Measurements from ENCODE around the gene PBX1.

The PBX1 gene

GRCh38 chr1:164667001-164667400, 108.0 kb downstream of the PBX1 start:
- H3K4me1 ChIP-seq (ENCODE audit: insufficient read depth, low read length), result peaks cover 43% of the 10 kb centered on the region
- no peaks in the 10 kb centered on the region for H3K9me3 ChIP-seq (ENCODE audit: low read length)
- no peaks in the 10 kb centered on the region for H3K36me3 ChIP-seq (ENCODE audit: insufficient read depth, low read length)
- H3K4me3 ChIP-seq (ENCODE audit: low read depth in 1 of 2, low read length in 2 of 2), result no peak overlapping the region
- H3K27ac ChIP-seq (ENCODE audit: low read depth, low read length), result no peak overlapping the region
- H3K27me3 ChIP-seq (ENCODE audit: control insufficient read depth in 1 of 2, insufficient read depth in 2 of 2, low read length in 2 of 2), result no peaks in the 10 kb centered on the region
- H3K9ac ChIP-seq (ENCODE audit: low read length), result no peak overlapping the region

GRCh38 chr1:164667600-164667999, 108.6 kb downstream of the PBX1 start:
- Histone ChIP-seq H3K36me3 (ENCODE audit: insufficient read depth, low read length) (no peaks in the 10 kb centered on the region), H3K27me3 (ENCODE audit: control insufficient read depth in 1 of 2, insufficient read depth in 2 of 2, low read length in 2 of 2) (no peaks in the 10 kb centered on the region), H3K27ac (ENCODE audit: low read depth, low read length) (no peak overlapping the region), H3K4me1 (ENCODE audit: insufficient read depth, low read length) (peaks cover 41% of the 10 kb centered on the region), H3K9me3 (ENCODE audit: low read length) (no peaks in the 10 kb centered on the region), H3K9ac (ENCODE audit: low read length) (no peak overlapping the region), H3K4me3 (ENCODE audit: low read depth in 1 of 2, low read length in 2 of 2) (no peak overlapping the region)

- no peak overlapping the region for H3K9ac ChIP-seq (ENCODE audit: low read length)
- no peak overlapping the region for H3K27ac ChIP-seq (ENCODE audit: low read depth, low read length)
- H3K4me3 ChIP-seq (ENCODE audit: low read depth in 1 of 2, low read length in 2 of 2), result no peak overlapping the region
- H3K4me1 ChIP-seq (ENCODE audit: insufficient read depth, low read length), result peaks cover 39% of the 10 kb centered on the region
- no peaks in the 10 kb centered on the region for H3K27me3 ChIP-seq (ENCODE audit: control insufficient read depth in 1 of 2, insufficient read depth in 2 of 2, low read length in 2 of 2)
- H3K9me3 ChIP-seq (ENCODE audit: low read length), result no peaks in the 10 kb centered on the region
- no peaks in the 10 kb centered on the region for H3K36me3 ChIP-seq (ENCODE audit: insufficient read depth, low read length)
Measured at GRCh38 chr1:164668491-164669400, 109.8 kb downstream of the PBX1 start.

GRCh38 chr1:164670026-164670425, 111.0 kb downstream of the PBX1 start:
- Histone ChIP-seq H3K36me3 (ENCODE audit: insufficient read depth, low read length) (no peaks in the 10 kb centered on the region), H3K27ac (ENCODE audit: low read depth, low read length) (no peak overlapping the region), H3K4me1 (ENCODE audit: insufficient read depth, low read length) (peaks cover 38% of the 10 kb centered on the region), H3K9me3 (ENCODE audit: low read length) (no peaks in the 10 kb centered on the region), H3K4me3 (ENCODE audit: low read depth in 1 of 2, low read length in 2 of 2) (no peak overlapping the region), H3K27me3 (ENCODE audit: control insufficient read depth in 1 of 2, insufficient read depth in 2 of 2, low read length in 2 of 2) (no peaks in the 10 kb centered on the region), H3K9ac (ENCODE audit: low read length) (no peak overlapping the region)

- Histone ChIP-seq H3K27me3 (ENCODE audit: control insufficient read depth in 1 of 2, insufficient read depth in 2 of 2, low read length in 2 of 2) (no peaks in the 10 kb centered on the region), H3K27ac (ENCODE audit: low read depth, low read length) (no peak overlapping the region), H3K9me3 (ENCODE audit: low read length) (no peaks in the 10 kb centered on the region), H3K4me3 (ENCODE audit: low read depth in 1 of 2, low read length in 2 of 2) (no peak overlapping the region), H3K4me1 (ENCODE audit: insufficient read depth, low read length) (peaks cover 38% of the 10 kb centered on the region), H3K36me3 (ENCODE audit: insufficient read depth, low read length) (no peaks in the 10 kb centered on the region), H3K9ac (ENCODE audit: low read length) (no peak overlapping the region)
Measured at GRCh38 chr1:164670786-164671185, 111.8 kb downstream of the PBX1 start.

GRCh38 chr1:164671323-164671965, 112.5 kb downstream of the PBX1 start:
- Histone ChIP-seq H3K27me3 (ENCODE audit: control insufficient read depth in 1 of 2, insufficient read depth in 2 of 2, low read length in 2 of 2) (no peaks in the 10 kb centered on the region), H3K36me3 (ENCODE audit: insufficient read depth, low read length) (no peaks in the 10 kb centered on the region), H3K9me3 (ENCODE audit: low read length) (no peaks in the 10 kb centered on the region), H3K27ac (ENCODE audit: low read depth, low read length) (no peak overlapping the region), H3K9ac (ENCODE audit: low read length) (no peak overlapping the region), H3K4me1 (ENCODE audit: insufficient read depth, low read length) (peaks cover 41% of the 10 kb centered on the region), H3K4me3 (ENCODE audit: low read depth in 1 of 2, low read length in 2 of 2) (no peak overlapping the region)

GRCh38 chr1:164671966-164672571, 113.1 kb downstream of the PBX1 start:
- Histone ChIP-seq H3K27ac (ENCODE audit: low read depth, low read length) (no peak overlapping the region), H3K36me3 (ENCODE audit: insufficient read depth, low read length) (no peaks in the 10 kb centered on the region), H3K9ac (ENCODE audit: low read length) (no peak overlapping the region), H3K4me3 (ENCODE audit: low read depth in 1 of 2, low read length in 2 of 2) (no peak overlapping the region), H3K9me3 (ENCODE audit: low read length) (no peaks in the 10 kb centered on the region), H3K27me3 (ENCODE audit: control insufficient read depth in 1 of 2, insufficient read depth in 2 of 2, low read length in 2 of 2) (no peaks in the 10 kb centered on the region), H3K4me1 (ENCODE audit: insufficient read depth, low read length) (peaks cover 37% of the 10 kb centered on the region)

GRCh38 chr1:164672588-164672987, 113.6 kb downstream of the PBX1 start:
- Histone ChIP-seq H3K4me3 (ENCODE audit: low read depth in 1 of 2, low read length in 2 of 2) (no peak overlapping the region), H3K27me3 (ENCODE audit: control insufficient read depth in 1 of 2, insufficient read depth in 2 of 2, low read length in 2 of 2) (no peaks in the 10 kb centered on the region), H3K27ac (ENCODE audit: low read depth, low read length) (no peak overlapping the region), H3K4me1 (ENCODE audit: insufficient read depth, low read length) (peaks cover 39% of the 10 kb centered on the region), H3K9ac (ENCODE audit: low read length) (no peak overlapping the region), H3K36me3 (ENCODE audit: insufficient read depth, low read length) (peaks cover 3% of the 10 kb centered on the region), H3K9me3 (ENCODE audit: low read length) (no peaks in the 10 kb centered on the region)

GRCh38 chr1:164673584-164674214, 114.7 kb downstream of the PBX1 start:
- Histone ChIP-seq H3K36me3 (ENCODE audit: insufficient read depth, low read length) (peaks cover 9% of the 10 kb centered on the region), H3K27ac (ENCODE audit: low read depth, low read length) (no peak overlapping the region), H3K27me3 (ENCODE audit: control insufficient read depth in 1 of 2, insufficient read depth in 2 of 2, low read length in 2 of 2) (no peaks in the 10 kb centered on the region), H3K9me3 (ENCODE audit: low read length) (no peaks in the 10 kb centered on the region), H3K9ac (ENCODE audit: low read length) (no peak overlapping the region), H3K4me3 (ENCODE audit: low read depth in 1 of 2, low read length in 2 of 2) (no peak overlapping the region), H3K4me1 (ENCODE audit: insufficient read depth, low read length) (peaks cover 46% of the 10 kb centered on the region)

GRCh38 chr1:164675342-164675904, 116.4 kb downstream of the PBX1 start:
- no peak overlapping the region for H3K27ac ChIP-seq (ENCODE audit: low read depth, low read length)
- peaks cover 39% of the 10 kb centered on the region for H3K4me1 ChIP-seq (ENCODE audit: insufficient read depth, low read length)
- peaks cover 9% of the 10 kb centered on the region for H3K36me3 ChIP-seq (ENCODE audit: insufficient read depth, low read length)
- no peaks in the 10 kb centered on the region for H3K27me3 ChIP-seq (ENCODE audit: control insufficient read depth in 1 of 2, insufficient read depth in 2 of 2, low read length in 2 of 2)
- H3K4me3 ChIP-seq (ENCODE audit: low read depth in 1 of 2, low read length in 2 of 2), result no peak overlapping the region
- no peak overlapping the region for H3K9ac ChIP-seq (ENCODE audit: low read length)
- no peaks in the 10 kb centered on the region for H3K9me3 ChIP-seq (ENCODE audit: low read length)

GRCh38 chr1:164678136-164678700, 119.2 kb downstream of the PBX1 start:
- H3K36me3 ChIP-seq (ENCODE audit: insufficient read depth, low read length), result peaks cover 9% of the 10 kb centered on the region
- H3K4me1 ChIP-seq (ENCODE audit: insufficient read depth, low read length), result peaks cover 29% of the 10 kb centered on the region
- H3K27ac ChIP-seq (ENCODE audit: low read depth, low read length), result no peak overlapping the region
- H3K27me3 ChIP-seq (ENCODE audit: control insufficient read depth in 1 of 2, insufficient read depth in 2 of 2, low read length in 2 of 2), result no peaks in the 10 kb centered on the region
- H3K4me3 ChIP-seq (ENCODE audit: low read depth in 1 of 2, low read length in 2 of 2), result no peak overlapping the region
- H3K9ac ChIP-seq (ENCODE audit: low read length), result no peak overlapping the region
- H3K9me3 ChIP-seq (ENCODE audit: low read length), result no peaks in the 10 kb centered on the region
